GM12872 (cell line): ENCODE measurements around the gene DOCK1.

Source experiments
- TF ChIP-seq, protein P1 (sequence below): IDR thresholded peaks from 3 replicates; pipeline ENCODE4 v1.5.1; 2011; ENCODE audit warnings: low read depth, mild to moderate bottlenecking, low read length, moderate library complexity; ENCODE audit not compliant: insufficient read depth

DOCK1 gene

DNA sequence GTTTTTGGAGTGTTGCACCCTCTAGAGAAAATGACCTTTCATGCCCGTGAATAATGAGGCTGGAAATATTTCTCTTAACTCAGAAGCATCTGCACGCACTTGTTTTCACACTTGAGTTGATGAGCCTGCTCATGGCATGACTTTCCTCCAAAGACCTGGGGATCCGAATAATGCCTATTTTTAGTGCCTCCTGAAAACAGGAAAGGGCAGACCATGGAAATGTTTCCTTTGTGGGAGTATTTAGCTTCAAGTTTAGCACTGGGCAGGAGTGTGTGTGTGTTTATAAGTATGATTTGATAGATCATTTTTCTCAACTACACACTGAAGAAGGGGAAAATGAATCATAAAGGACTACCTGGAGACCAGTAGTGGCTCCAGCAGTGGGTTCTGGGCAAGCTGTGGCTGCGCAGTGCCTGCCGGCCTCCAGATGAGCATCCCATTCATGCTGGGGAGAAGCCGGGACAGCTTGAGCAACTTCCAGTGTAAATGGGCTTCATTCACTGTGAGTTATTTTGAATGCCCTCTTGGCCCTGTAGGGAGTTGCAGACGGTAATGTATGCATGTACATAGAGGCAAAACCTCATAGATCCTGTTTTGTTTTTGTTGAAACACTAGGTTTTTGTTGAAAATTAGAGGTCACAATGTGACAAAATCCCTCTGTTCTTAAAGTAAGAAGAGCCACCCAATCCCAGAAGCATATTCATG lies 408.9 kb downstream of the DOCK1 start:
- TF ChIP-seq, protein P1, sequence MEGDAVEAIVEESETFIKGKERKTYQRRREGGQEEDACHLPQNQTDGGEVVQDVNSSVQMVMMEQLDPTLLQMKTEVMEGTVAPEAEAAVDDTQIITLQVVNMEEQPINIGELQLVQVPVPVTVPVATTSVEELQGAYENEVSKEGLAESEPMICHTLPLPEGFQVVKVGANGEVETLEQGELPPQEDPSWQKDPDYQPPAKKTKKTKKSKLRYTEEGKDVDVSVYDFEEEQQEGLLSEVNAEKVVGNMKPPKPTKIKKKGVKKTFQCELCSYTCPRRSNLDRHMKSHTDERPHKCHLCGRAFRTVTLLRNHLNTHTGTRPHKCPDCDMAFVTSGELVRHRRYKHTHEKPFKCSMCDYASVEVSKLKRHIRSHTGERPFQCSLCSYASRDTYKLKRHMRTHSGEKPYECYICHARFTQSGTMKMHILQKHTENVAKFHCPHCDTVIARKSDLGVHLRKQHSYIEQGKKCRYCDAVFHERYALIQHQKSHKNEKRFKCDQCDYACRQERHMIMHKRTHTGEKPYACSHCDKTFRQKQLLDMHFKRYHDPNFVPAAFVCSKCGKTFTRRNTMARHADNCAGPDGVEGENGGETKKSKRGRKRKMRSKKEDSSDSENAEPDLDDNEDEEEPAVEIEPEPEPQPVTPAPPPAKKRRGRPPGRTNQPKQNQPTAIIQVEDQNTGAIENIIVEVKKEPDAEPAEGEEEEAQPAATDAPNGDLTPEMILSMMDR: no peak

DNA sequence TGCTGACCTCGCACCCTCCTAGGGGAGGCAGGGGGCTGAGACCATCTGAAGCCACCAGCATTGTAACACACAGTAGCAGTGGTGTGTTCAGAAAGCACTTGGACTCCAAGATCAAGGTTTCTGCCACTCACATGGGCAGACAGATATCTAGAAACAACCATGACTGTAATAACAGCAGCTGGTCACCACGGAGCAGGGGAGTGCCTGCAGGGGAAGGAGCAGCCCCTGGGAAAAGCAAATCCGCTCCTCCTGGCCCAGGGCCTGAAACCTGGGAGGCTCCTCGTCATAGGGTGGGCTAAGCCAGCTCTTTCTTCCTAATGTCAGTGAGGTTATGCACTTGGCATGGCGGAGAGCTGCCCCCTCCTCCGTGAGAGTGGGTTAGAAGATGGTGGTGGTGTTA lies 409.6 kb downstream of the DOCK1 start:
- TF ChIP-seq, protein P1: no peak

DNA sequence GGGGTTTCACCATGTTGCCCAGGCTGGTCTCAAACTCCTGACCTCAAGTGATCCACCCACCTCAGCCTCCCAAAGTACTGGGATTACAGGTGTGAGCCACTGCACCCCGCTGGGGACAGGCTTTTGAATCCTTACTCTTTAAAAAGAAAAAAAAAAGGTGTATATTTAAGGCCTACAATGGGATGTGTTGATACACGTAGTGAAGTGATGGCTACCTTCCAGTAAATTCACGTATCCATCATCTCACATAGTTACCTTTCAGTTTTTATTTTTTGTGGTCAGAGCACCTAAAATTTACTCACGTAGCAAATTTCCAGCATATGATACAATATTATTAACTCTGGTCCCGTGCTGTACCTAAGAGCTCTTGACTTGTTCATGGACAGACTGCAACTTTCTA lies 410.7 kb downstream of the DOCK1 start:
- TF ChIP-seq, protein P1: no peak

DNA sequence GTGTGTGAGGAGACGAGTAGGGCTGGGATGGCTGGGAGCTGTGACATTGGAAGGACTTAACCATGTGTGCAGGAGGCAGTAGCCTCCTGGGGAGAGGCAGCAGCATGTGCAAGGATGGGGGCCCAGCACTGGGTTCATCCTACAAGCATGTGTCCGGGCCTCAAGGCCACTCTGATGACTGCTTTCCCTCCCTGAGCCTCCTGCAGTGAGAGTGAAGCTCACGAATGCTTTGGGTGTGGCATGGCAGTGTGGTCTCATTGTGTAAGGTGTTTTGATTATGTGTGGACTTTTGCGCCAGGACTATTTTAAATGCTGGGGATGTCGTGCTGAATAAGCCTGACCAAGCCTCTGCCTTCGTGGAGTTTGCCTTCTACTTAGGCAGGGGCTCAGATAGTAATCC lies 413.2 kb downstream of the DOCK1 start:
- TF ChIP-seq, protein P1: no peak

DNA sequence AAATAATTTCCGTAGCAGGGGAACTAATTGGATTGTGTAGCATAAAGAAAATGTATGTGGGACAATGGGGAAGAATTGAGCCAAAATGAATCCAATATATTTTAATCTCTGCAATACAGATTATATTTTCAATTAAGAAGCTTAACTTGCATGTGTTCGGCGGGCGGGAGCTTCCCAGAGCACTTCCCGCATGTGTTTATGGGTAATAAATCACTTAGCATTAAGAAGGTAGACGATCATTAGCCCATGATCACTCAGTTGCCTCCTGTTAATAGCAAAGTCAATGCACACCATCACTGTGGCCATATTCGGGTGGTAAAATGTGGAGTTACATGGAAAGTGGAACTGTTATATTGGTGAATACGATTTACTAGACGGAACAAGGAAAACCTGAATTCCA lies 414.0 kb downstream of the DOCK1 start:
- TF ChIP-seq, protein P1: no peak

DNA sequence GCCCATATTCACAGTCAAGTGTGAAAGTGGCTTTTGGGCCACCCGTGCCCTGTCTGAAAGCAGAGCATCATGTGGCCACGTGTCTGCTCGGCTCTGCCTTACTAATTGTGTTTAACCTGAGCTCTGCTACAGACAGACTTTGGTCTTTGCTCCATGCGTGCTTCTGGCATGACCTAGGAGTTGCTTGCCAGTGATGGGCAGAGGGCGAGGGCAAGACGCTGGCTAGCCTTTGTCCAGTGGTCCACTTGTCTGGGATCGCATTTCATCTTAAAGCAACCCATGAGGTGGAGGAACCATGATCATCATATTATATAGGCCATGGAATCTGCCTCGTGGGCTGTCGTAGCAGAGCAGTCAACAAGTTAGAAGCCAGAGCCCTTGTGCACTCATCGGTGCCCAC lies 414.5 kb downstream of the DOCK1 start:
- TF ChIP-seq, protein P1: no peak

DNA sequence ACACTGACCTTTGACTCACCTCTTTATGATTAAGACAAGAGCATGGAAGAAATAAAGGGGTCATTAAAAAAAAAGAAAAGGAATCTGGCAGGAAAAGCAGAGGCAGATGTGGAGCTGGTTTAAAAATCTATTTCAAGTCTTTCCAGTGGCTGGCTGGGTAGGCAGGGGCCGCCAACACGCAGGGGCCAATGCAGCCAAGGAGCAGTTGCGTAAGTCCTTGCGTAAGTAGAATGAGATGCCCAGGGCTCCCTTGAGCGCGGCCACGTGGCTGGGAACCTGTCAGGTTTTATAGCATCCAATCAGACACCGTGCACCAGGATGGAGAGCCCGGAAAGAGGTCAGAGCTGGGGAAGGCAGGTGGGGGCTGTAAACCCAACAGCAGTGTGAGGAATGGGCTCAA lies 414.9 kb downstream of the DOCK1 start:
- TF ChIP-seq, protein P1: no peak
